Mucosa of stomach (tissue), 1 donor: ENCODE measurements around the gene PFKM.
"Not testable (repeated sequence)": the region's sequence is repeated elsewhere in the genome, so short reads cannot be mapped to it uniquely, and the experiment has no call there.

ENCODE experiments used
- H3K27me3 ChIP-seq: one replicate; pipeline ENCODE4 v1.7.0; 2013; ENCODE audit warnings: mild to moderate bottlenecking, low read length; ENCODE audit not compliant: control insufficient read depth, insufficient read depth
- H3K36me3 ChIP-seq: one replicate; pipeline ENCODE4 v1.7.0; 2013; ENCODE audit warnings: low read length; ENCODE audit not compliant: control insufficient read depth, insufficient read depth
- H3K4me1 ChIP-seq: one replicate; pipeline ENCODE4 v1.7.0; 2013; ENCODE audit warnings: mild to moderate bottlenecking, low read length; ENCODE audit not compliant: control insufficient read depth, insufficient read depth
- H3K4me3 ChIP-seq: one replicate; pipeline ENCODE4 v1.7.0; 2013; ENCODE audit warnings: low read length
- H3K9ac ChIP-seq: one replicate; pipeline ENCODE4 v1.7.0; 2013; ENCODE audit warnings: mild to moderate bottlenecking, low read length, moderate library complexity
- H3K9me3 ChIP-seq: one replicate; pipeline ENCODE4 v1.7.0; 2013; ENCODE audit warnings: mild to moderate bottlenecking, low read length, moderate library complexity; ENCODE audit not compliant: control insufficient read depth
- donor health status: Pancreatic carcinoma.

Gene PFKM

DNA sequence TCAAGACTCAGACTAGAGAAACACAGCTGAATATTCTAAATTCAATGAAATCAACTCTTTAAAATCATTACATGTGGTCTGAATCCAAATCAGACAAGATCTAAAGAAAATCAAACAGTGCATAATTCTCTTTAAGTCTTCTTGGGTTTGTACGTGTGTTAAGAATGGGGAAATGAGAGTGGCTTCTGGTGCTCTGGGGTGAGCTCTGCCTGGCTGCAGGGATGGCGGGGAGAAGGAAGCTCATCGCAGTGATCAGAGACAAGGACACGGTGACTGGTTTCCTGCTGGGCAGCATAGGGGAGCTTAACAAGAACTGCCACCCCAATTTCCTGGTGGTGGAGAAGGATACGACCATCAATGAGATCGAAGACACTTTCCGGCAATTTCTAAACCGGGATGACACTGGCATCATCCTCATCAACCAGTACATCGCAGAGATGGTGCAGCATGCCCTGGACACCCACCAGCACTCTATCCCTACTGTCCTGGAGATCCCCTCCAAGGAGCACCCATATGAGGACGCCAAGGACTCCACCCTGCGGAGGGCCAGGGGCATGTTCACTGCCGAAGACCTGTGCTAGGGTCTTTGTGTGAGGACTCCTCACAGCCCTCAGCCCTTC lies 34.2 kb upstream of the PFKM start:
- H3K4me3 ChIP-seq: no peak overlapping the region
- no peaks in the 10 kb centered on the region for H3K4me1 ChIP-seq
- H3K36me3 ChIP-seq: no peaks in the 10 kb centered on the region
- no peak overlapping the region for H3K9ac ChIP-seq
- no peaks in the 10 kb centered on the region for H3K27me3 ChIP-seq
- no peaks in the 10 kb centered on the region for H3K9me3 ChIP-seq

DNA sequence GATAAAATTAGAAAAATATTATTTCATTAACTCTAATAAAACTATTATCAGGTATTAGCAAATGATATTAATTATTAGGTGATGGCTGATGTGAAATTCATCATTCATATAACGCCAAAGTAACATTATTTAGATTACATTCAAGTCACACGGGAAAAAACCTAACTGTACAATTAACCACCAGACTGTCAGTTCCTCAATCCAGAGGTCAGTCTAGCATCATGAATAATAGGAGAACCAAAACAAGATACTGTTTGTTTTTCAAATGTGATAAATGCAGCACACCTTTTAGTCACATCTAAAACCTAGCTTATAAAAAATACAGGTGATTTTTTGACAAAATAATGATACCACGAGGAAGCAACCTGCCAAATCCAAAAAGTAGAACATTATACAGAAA lies 32.8 kb upstream of the PFKM start:
- no peaks in the 10 kb centered on the region for H3K27me3 ChIP-seq
- H3K36me3 ChIP-seq: no peaks in the 10 kb centered on the region
- H3K9ac ChIP-seq: no peak overlapping the region
- no peaks in the 10 kb centered on the region for H3K4me1 ChIP-seq
- H3K9me3 ChIP-seq: no peaks in the 10 kb centered on the region
- no peak overlapping the region for H3K4me3 ChIP-seq

DNA sequence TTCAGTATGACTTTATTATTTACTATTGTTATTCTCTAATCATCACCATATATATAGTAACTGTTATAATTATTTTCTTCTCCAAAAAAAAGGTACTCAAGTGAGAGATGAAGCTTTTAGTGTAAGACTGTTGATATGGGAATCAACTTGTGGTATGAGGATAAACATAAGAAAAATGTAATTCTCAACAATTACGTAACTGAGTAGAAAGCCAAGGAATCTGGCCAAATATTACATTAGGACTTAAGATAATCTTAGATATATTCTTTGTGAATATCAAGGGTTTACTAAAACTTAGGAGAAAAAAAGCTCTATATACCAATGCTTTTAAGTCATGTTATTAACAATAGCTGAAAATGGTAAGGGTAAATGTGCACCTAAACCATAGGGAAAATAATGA lies 26.6 kb upstream of the PFKM start:
- no peaks in the 10 kb centered on the region for H3K4me1 ChIP-seq
- H3K36me3 ChIP-seq: no peaks in the 10 kb centered on the region
- no peak overlapping the region for H3K9ac ChIP-seq
- H3K27me3 ChIP-seq: no peaks in the 10 kb centered on the region
- no peak overlapping the region for H3K4me3 ChIP-seq
- H3K9me3 ChIP-seq: no peaks in the 10 kb centered on the region

DNA sequence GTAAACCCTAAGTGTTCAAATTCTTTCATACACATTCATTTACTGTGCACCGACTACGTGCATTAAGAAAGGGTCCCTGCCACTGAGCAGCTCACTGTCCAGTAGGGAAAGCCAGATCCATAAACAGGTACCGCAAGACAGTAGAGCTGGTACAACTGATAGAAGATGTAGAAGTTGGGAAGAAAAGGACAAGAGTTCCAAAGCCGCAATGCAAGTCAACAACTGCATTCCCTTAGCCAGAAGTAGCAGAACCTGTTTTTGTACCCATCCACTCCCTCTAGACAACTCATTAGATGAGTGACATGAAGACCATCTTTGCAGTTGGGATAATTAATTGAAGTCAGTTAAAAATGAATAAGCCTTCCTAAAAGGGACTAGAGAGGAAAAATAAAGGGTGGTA lies 14.6 kb upstream of the PFKM start:
- no peaks in the 10 kb centered on the region for H3K9me3 ChIP-seq
- H3K36me3 ChIP-seq: no peaks in the 10 kb centered on the region
- no peaks in the 10 kb centered on the region for H3K27me3 ChIP-seq
- H3K4me1 ChIP-seq: peaks cover 9% of the 10 kb centered on the region
- no peak overlapping the region for H3K9ac ChIP-seq
- H3K4me3 ChIP-seq: no peak overlapping the region

DNA sequence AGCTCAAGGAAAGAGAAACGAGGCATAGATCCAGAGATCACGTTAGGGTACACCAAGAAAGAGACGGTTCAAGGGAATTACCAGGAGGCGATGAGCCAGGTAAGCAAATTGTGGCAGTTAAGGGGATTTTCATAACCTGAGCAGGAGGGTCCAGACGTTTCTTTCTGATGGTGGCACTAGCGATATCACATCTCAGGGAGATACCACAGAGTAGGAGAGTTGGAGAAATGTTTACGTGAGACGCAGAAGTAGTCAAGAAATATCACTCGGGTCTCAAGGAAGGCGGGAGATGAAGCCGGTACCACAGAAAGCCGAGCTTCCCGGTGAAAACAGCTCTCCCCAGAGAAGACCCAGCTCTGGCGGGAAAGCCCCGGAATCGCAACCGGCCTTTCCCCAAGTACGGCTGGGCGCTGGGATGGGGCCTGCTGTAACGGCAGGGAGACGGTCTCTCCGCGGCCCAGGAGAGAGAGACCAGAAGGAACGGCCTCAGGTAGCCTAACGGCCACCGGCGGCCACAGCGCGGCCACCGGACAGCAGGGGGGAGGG lies 13.8 kb upstream of the PFKM start:
- Histone ChIP-seq H3K4me1 (peaks cover 9% of the 10 kb centered on the region), H3K4me3 (peak overlapping the region; percentile 90), H3K27me3 (no peaks in the 10 kb centered on the region), H3K9ac (peak overlapping the region; percentile 88), H3K36me3 (no peaks in the 10 kb centered on the region), H3K9me3 (no peaks in the 10 kb centered on the region)

DNA sequence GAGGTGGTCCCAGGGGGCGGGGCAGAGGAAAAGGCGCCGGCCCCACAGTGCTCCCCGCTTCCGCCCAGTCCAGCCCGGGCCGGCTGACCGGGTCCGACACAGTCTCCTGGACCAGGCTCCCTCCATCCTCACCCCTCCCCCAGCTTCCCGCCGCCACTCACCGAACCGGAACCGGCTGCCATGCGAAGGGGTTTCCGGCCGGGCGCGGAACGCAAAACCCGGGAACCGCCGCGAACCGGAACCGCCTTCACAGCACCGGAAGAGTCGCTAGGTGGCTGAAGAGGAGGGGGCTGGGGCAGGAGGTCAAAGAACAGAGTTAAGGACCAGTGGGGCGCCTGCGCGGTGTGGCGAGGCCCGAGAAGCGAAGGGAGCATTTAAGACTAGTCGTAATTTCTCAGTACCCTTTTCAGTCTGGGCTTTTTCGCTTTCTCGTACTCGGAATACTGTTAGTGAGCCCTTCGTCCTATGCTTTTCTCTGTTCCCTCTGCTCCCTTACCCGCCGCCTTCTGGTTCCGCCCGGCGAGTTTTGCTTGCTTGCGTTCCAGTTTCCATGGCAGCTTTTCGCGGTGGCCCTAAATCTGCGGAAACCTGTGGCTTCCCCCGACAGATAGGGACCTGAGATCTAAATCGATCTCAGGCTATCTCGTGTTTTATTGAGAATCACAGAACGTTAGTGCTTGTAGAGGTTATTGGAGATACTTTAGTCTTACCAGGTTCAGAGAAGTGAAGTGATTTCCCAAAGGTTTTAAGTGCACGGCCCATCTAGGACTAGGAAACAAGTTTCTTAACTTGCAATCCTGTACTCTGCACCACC lies 13.1 kb upstream of the PFKM start, which contains the start of gene SENP1:
SENP1 (minus strand) TSS at position 213 of the 814 bp plus-strand sequence. CDS start 4,607 bp downstream, outside the sequence.
- no peaks in the 10 kb centered on the region for H3K9me3 ChIP-seq
- peak within 1 kb of the TSS; percentile 90 for H3K4me3 ChIP-seq
- no peaks in the 10 kb centered on the region for H3K36me3 ChIP-seq
- H3K4me1 ChIP-seq: peaks cover 9% of the 10 kb centered on the region
- H3K9ac ChIP-seq: peak within 1 kb of the TSS; percentile 88
- H3K27me3 ChIP-seq: no peaks in the 10 kb centered on the region

DNA sequence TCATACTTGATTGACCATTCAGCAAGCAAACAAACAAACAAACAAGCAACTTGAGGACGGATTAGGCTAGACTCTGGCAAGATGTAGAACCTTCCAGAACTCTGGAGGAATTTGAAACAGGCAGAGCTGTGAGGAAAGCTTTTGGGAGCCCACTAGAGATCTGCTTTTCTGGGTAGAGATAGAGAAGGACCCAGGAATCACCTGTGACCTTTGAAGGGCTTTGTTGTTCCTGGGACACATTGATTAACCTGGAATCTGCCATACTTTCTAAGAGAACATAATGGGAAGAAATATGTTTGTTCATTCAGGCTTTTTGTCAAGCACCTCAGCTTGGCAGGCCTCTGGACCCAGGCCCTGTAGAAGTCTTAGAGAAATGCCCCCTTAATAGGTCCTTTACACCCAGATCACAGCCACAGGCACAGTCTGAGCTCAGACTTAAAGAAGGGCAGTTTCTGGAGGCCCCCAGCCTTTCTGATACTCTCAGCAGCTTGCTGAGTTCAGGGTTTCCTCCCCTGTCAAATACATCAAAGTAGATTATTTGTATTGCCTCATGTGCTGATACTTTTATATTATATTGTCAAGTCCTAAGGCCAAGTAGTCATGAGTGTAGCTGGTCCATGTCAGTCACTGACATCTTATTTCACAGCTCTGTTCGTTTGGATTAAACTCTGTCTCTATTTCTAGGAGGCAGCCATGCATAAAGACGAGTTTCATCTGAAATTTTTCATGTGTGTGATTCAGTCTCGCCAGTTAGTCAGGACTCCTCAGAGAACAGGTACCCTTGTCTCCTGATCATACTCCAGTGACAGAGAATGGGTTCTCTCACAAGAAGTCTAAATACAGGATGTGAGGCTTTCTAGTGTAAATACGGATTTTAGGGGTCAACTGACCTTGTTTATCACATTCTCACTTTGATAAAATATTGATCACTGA lies 12.2 kb upstream of the PFKM start:
- Histone ChIP-seq H3K36me3 (no peaks in the 10 kb centered on the region), H3K9me3 (no peaks in the 10 kb centered on the region), H3K4me3 (peak overlapping the region; percentile 90), H3K9ac (peak overlapping the region; percentile 88), H3K4me1 (peaks cover 9% of the 10 kb centered on the region), H3K27me3 (no peaks in the 10 kb centered on the region)

DNA sequence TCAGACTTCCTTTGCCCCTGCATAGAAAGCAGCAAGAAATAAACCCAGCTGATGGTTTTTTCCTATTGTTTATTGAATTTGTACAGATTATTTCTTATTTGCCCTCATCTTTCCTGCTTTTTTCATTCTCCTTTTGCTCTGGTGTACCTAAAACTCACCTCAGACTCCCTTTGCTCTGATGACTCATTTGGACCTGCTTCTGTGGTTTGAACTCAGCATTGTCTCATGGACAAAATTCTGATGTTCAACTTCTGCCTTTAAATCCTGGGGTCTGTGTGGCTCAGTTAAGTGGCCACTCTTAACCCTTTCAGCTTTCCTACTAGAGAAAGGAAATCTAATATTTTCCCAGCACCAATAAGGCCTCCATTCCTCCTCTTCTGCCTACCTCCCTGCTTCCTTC lies 9.7 kb upstream of the PFKM start:
- no peaks in the 10 kb centered on the region for H3K27me3 ChIP-seq
- no peaks in the 10 kb centered on the region for H3K36me3 ChIP-seq
- no peaks in the 10 kb centered on the region for H3K9me3 ChIP-seq
- peaks cover 9% of the 10 kb centered on the region for H3K4me1 ChIP-seq
- no peak overlapping the region for H3K4me3 ChIP-seq
- no peak overlapping the region for H3K9ac ChIP-seq

DNA sequence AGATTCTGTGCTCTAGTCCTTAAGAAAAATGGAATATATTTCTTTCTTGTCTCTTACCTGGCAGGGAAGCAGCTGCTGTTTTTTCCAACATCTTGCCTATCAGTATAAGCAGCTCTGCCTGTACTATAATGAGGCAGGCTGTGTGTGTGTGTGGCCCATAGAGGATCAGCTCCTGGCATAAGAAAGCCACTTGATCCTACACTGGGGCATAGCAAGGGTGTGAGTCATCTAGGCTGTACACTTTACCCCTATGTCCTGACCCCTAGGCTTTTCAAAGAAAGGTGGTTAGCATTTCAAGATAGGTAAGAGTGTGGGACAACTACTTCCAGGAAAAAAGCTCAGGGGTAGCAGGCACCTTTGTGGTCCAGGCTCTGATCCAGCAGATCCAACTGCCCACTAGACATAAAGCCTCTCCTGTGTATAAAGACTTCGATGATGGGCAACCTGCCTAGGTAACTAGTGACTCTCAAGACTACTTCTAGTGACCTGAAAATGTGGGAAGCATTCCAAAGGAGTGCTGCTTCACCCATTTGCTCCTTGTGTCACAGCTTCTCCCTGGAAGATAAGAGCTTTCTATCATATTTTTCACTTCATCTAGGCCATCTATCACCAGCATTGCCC lies 8.4 kb upstream of the PFKM start:
- H3K9ac ChIP-seq: no peak overlapping the region
- H3K27me3 ChIP-seq: no peaks in the 10 kb centered on the region
- H3K36me3 ChIP-seq: no peaks in the 10 kb centered on the region
- H3K9me3 ChIP-seq: no peaks in the 10 kb centered on the region
- H3K4me1 ChIP-seq: peaks cover 9% of the 10 kb centered on the region
- H3K4me3 ChIP-seq: no peak overlapping the region

DNA sequence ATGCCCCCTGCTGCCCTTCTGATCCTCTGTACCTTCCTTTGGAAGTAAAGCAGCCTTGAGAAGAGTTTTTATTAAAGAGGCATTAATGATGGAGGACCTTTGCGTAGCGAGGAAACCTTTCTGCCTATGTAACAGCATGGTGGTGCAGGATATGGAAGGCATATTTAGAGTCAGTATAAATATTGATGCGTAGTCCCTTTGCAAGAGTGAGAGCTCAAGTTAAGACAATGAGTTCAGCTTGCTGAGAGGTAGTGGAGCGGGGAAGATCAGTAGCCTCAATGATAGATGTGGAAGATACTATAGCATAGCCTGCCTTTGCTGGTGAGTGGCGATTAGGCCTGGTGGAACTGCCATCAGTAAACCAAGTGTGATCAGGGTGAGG lies 7.9 kb upstream of the PFKM start:
- H3K9me3 ChIP-seq, H3K27me3 ChIP-seq, H3K4me3 ChIP-seq, H3K4me1 ChIP-seq, H3K36me3 ChIP-seq, H3K9ac ChIP-seq: not testable (repeated sequence)

DNA sequence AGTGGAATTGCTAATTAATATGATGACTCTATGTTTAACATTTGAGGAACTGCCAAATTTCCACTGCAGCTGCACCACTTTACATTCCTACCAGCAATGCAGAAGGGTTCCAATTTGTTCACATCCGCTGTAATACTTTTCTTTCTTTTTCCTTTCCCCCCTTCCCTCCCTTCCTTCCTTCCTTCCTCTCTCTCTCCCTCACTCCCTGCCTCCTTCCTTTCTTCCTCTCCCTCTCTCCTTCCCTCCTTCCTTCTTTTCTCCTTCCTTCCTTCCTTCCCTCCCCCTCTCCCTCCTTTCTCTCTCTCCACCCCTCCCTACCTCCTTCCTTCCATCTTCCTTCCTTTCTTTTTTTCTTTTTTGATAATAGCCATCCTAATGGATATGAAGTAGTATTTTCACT lies 3.2 kb upstream of the PFKM start:
- no peak overlapping the region for H3K4me3 ChIP-seq
- no peaks in the 10 kb centered on the region for H3K36me3 ChIP-seq
- H3K9me3 ChIP-seq: no peaks in the 10 kb centered on the region
- peaks cover 7% of the 10 kb centered on the region for H3K4me1 ChIP-seq
- H3K27me3 ChIP-seq: no peaks in the 10 kb centered on the region
- no peak overlapping the region for H3K9ac ChIP-seq
